Neural progenitor cell (in vitro differentiated cells): Measurements from ENCODE around the gene CCDC91. TPM values are rescaled to one million over a fixed set of nuclear protein-coding genes. Genes with fewer than 3 reads are reported as not detected.

ENCODE experiments used
- DNase-seq: peaks from one replicate; pipeline ENCODE4 v3.0.0-alpha.2; 2016; ENCODE audit warnings: low spot score
- H2AFZ ChIP-seq: fragments of 200-600 bp; sonication (generic); replicated peaks from 2 replicates; pipeline ENCODE4 v1.6.1; 2016; ENCODE audit warnings: antibody characterized with exemption
- H3F3A ChIP-seq: fragments of 200-600 bp; sonication (generic); 2 replicates; pipeline ENCODE4 v1.6.1; 2016; ENCODE audit warnings: antibody characterized with exemption, low read depth
- H3K27ac ChIP-seq: fragments of 200-600 bp; sonication (generic); 2 replicates; pipeline ENCODE4 v1.5.1; 2016; ENCODE audit warnings: mild to moderate bottlenecking
- H3K27me3 ChIP-seq: fragments of 200-600 bp; sonication (generic); 2 replicates; pipeline ENCODE4 v1.6.1; 2016; ENCODE audit warnings: mild to moderate bottlenecking, moderate library complexity
- H3K36me3 ChIP-seq: fragments of 200-600 bp; sonication (generic); 2 replicates; pipeline ENCODE4 v1.5.1; 2016
- H3K4me1 ChIP-seq: fragments of 200-600 bp; sonication (generic); 2 replicates; pipeline ENCODE4 v1.6.1; 2016; ENCODE audit warnings: mixed run types
- H3K4me2 ChIP-seq: fragments of 200-600 bp; sonication (generic); 2 replicates; pipeline ENCODE4 v1.6.1; 2016
- H3K4me3 ChIP-seq: fragments of 200-600 bp; sonication (generic); 2 replicates; pipeline ENCODE4 v1.5.1; 2016
- H3K79me2 ChIP-seq: fragments of 200-600 bp; sonication (generic); 2 replicates; pipeline ENCODE4 v1.6.1; 2016; ENCODE audit warnings: low read depth
- H3K9ac ChIP-seq: fragments of 200-600 bp; sonication (generic); 2 replicates; pipeline ENCODE4 v1.6.1; 2016
- H3K9me3 ChIP-seq: fragments of 200-600 bp; sonication (generic); 2 replicates; pipeline ENCODE4 v1.5.1; 2016; ENCODE audit warnings: low read depth
- H4K20me1 ChIP-seq: fragments of 200-600 bp; sonication (generic); 2 replicates; pipeline ENCODE4 v1.6.1; 2016; ENCODE audit warnings: low read depth
- H3K27ac Mint-ChIP-seq: 3 replicates; pipeline ENCODE4 v1.8.0; 2021; ENCODE audit warnings: mixed read lengths
- H3K27me3 Mint-ChIP-seq: 2 replicates; pipeline ENCODE4 v1.8.0; 2022; ENCODE audit warnings: low read depth, mild to moderate bottlenecking, inconsistent platforms, moderate library complexity, mixed read lengths; ENCODE audit not compliant: insufficient read depth
- H3K36me3 Mint-ChIP-seq: 3 replicates; pipeline ENCODE4 v1.8.0; 2021; ENCODE audit warnings: mixed read lengths
- H3K4me1 Mint-ChIP-seq: 3 replicates; pipeline ENCODE4 v1.8.0; 2021; ENCODE audit warnings: mixed read lengths
- H3K4me3 Mint-ChIP-seq: 3 replicates; pipeline ENCODE4 v1.8.0; 2021; ENCODE audit warnings: mild to moderate bottlenecking, moderate library complexity, mixed read lengths
- H3K9me3 Mint-ChIP-seq: 3 replicates; pipeline ENCODE4 v1.8.0; 2020; ENCODE audit warnings: mixed read lengths
- EZH2 ChIP-seq: fragments of 200-600 bp; sonication (generic); IDR thresholded peaks from 2 replicates; pipeline ENCODE4 v1.6.1; 2017; ENCODE audit warnings: antibody characterized with exemption, mild to moderate bottlenecking, moderate library complexity
- EZH2phosphoT487 ChIP-seq: fragments of 200-600 bp; sonication (generic); IDR thresholded peaks from 2 replicates; pipeline ENCODE4 v1.6.1; 2017; ENCODE audit warnings: antibody characterized with exemption
- total RNA-seq: library from RNA; depleted of rRNA; stranded (reverse); fragments of >200 nt; gene quantifications from 2 replicates; pipeline ENCODE4 v1.2.3, GENCODE V29; 2015; ENCODE audit warnings: low replicate concordance
- TF ChIP-seq, protein P1 (sequence below): fragments of 200-600 bp; sonication (generic); IDR thresholded peaks from 2 replicates; pipeline ENCODE4 v1.5.1; 2017; ENCODE audit warnings: antibody characterized with exemption, mild to moderate bottlenecking

CCDC91 gene
- total RNA-seq, 1 donor from 2014 or later: 35.8 TPM

DNA sequence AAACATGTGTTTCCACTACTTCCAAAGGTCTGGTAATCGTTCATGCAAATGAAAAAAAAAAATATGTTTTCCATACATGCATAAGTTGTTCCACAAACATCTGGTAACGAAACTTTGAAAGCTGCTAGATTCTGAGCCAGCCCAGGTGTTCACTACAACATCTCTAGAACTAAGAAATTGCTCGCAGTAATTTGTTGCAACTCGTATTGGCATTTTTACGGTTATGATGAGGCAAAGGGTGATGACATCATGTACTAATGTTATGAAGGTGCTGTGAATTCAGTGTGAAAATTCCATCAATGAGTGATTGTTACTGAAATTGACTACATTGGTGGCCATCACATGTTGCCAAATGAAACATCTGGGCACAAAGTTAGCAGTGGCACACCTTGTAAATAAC lies 31.9 kb upstream of the CCDC91 start:
- H3K4me1 ChIP-seq: no peaks in the 10 kb centered on the region
- H2AFZ ChIP-seq: no peak overlapping the region
- H3K27me3 ChIP-seq: no peaks in the 10 kb centered on the region
- no peaks in the 10 kb centered on the region for H4K20me1 ChIP-seq
- no peak overlapping the region for H3K27ac ChIP-seq
- DNase-seq: no peak
- no peak overlapping the region for H3K4me3 ChIP-seq
- no peak overlapping the region for H3K9ac ChIP-seq
- no peak overlapping the region for H3K4me3 Mint-ChIP-seq
- H3K27ac Mint-ChIP-seq: no peak overlapping the region
- H3K9me3 ChIP-seq: no peaks in the 10 kb centered on the region
- H3K36me3 Mint-ChIP-seq: no peaks in the 10 kb centered on the region
- no peaks in the 10 kb centered on the region for H3K79me2 ChIP-seq
- no peaks in the 10 kb centered on the region for H3K4me1 Mint-ChIP-seq
- no peak for TF ChIP-seq EZH2
- no peak for TF ChIP-seq EZH2phosphoT487
- TF ChIP-seq, protein P1, sequence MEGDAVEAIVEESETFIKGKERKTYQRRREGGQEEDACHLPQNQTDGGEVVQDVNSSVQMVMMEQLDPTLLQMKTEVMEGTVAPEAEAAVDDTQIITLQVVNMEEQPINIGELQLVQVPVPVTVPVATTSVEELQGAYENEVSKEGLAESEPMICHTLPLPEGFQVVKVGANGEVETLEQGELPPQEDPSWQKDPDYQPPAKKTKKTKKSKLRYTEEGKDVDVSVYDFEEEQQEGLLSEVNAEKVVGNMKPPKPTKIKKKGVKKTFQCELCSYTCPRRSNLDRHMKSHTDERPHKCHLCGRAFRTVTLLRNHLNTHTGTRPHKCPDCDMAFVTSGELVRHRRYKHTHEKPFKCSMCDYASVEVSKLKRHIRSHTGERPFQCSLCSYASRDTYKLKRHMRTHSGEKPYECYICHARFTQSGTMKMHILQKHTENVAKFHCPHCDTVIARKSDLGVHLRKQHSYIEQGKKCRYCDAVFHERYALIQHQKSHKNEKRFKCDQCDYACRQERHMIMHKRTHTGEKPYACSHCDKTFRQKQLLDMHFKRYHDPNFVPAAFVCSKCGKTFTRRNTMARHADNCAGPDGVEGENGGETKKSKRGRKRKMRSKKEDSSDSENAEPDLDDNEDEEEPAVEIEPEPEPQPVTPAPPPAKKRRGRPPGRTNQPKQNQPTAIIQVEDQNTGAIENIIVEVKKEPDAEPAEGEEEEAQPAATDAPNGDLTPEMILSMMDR: no peak
- H3K9me3 Mint-ChIP-seq: peaks cover 2% of the 10 kb centered on the region
- H3K4me2 ChIP-seq: no peak overlapping the region
- H3K36me3 ChIP-seq: no peaks in the 10 kb centered on the region
- H3K27me3 Mint-ChIP-seq: no peaks in the 10 kb centered on the region
- no peaks in the 10 kb centered on the region for H3F3A ChIP-seq

DNA sequence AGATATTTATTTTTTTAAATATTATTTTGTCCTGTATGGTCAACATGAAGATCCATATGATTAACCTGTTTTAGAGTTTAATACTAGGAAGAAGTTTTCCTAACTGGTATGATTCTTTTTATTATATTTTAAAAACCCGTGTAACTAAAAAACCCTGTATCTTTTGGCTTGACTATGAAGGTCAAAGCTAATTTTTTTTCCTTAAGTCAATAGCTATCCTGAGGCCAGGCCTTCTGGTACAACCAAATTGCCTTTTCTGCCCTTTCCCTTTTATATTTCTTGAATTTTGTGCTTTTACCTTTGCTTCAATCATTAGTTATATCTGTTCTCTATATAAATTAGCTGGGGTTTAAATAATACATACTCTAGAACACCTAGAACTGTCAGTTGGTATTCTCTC lies 30.6 kb upstream of the CCDC91 start:
- Histone ChIP-seq H2AFZ (no peak overlapping the region), H3K4me3 (no peak overlapping the region), H3K9me3 (no peaks in the 10 kb centered on the region), H4K20me1 (no peaks in the 10 kb centered on the region), H3K27ac (no peak overlapping the region), H3K27me3 (no peaks in the 10 kb centered on the region), H3K79me2 (no peaks in the 10 kb centered on the region), H3K9ac (no peak overlapping the region), H3F3A (no peaks in the 10 kb centered on the region), H3K4me2 (no peak overlapping the region), H3K36me3 (no peaks in the 10 kb centered on the region), H3K4me1 (no peaks in the 10 kb centered on the region)
- H3K27me3 Mint-ChIP-seq: no peaks in the 10 kb centered on the region
- TF ChIP-seq, protein P1: no peak
- TF ChIP-seq EZH2phosphoT487: no peak
- no peak for TF ChIP-seq EZH2
- DNase-seq: no peak
- H3K9me3 Mint-ChIP-seq: peaks cover 2% of the 10 kb centered on the region
- H3K36me3 Mint-ChIP-seq: no peaks in the 10 kb centered on the region
- no peak overlapping the region for H3K4me3 Mint-ChIP-seq
- no peaks in the 10 kb centered on the region for H3K4me1 Mint-ChIP-seq
- no peak overlapping the region for H3K27ac Mint-ChIP-seq

DNA sequence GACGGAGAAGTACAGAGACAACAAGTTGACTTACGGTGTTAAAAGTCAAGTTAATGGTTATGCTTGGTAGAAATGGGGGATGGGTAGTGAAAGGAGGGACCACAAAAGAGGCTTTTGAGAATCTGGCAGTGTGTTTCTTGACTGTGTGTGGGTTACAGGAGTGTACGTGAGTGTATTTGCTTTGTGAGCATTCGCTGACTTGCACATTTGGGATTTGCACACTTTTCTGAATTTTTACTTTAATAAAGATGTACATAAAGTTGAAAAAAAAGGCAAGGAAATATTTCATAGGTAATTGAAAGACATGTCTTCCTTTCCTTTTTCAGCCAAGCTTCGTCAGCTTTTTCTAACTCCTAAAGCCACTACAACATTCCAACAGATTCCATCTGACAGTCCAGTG lies 28.6 kb upstream of the CCDC91 start:
- Mint-ChIP-seq H3K36me3 (no peaks in the 10 kb centered on the region), H3K9me3 (peaks cover 2% of the 10 kb centered on the region), H3K4me1 (no peaks in the 10 kb centered on the region), H3K27me3 (no peaks in the 10 kb centered on the region), H3K4me3 (no peak overlapping the region), H3K27ac (no peak overlapping the region)
- H3K9me3 ChIP-seq: no peaks in the 10 kb centered on the region
- no peak overlapping the region for H2AFZ ChIP-seq
- H3K4me3 ChIP-seq: no peak overlapping the region
- no peaks in the 10 kb centered on the region for H3F3A ChIP-seq
- no peak overlapping the region for H3K4me2 ChIP-seq
- H4K20me1 ChIP-seq: no peaks in the 10 kb centered on the region
- H3K4me1 ChIP-seq: no peaks in the 10 kb centered on the region
- no peaks in the 10 kb centered on the region for H3K36me3 ChIP-seq
- DNase-seq: no peak
- TF ChIP-seq, protein P1: no peak
- no peak for TF ChIP-seq EZH2phosphoT487
- TF ChIP-seq EZH2: no peak
- no peak overlapping the region for H3K9ac ChIP-seq
- H3K27ac ChIP-seq: no peak overlapping the region
- H3K79me2 ChIP-seq: no peaks in the 10 kb centered on the region
- H3K27me3 ChIP-seq: no peaks in the 10 kb centered on the region
